HFF-Myc (cell line): Measurements from ENCODE around the gene R3HDM2.

Experiments
- DNase-seq: peaks from one replicate; pipeline ENCODE4 v3.0.0-alpha.2; 2011; ENCODE audit warnings: low read depth; ENCODE audit errors: extremely low read depth
- H3K4me3 ChIP-seq: replicated peaks from 2 replicates; pipeline ENCODE4 v1.5.1; 2011; ENCODE audit warnings: low read depth, mild to moderate bottlenecking, control low read depth, low read length
- TF ChIP-seq, protein P1 (sequence below): IDR thresholded peaks from 2 replicates; pipeline ENCODE4 v1.5.1; 2012; ENCODE audit warnings: mild to moderate bottlenecking, low read depth, low read length, control low read depth; ENCODE audit errors: missing control alignments

The R3HDM2 gene

DNA sequence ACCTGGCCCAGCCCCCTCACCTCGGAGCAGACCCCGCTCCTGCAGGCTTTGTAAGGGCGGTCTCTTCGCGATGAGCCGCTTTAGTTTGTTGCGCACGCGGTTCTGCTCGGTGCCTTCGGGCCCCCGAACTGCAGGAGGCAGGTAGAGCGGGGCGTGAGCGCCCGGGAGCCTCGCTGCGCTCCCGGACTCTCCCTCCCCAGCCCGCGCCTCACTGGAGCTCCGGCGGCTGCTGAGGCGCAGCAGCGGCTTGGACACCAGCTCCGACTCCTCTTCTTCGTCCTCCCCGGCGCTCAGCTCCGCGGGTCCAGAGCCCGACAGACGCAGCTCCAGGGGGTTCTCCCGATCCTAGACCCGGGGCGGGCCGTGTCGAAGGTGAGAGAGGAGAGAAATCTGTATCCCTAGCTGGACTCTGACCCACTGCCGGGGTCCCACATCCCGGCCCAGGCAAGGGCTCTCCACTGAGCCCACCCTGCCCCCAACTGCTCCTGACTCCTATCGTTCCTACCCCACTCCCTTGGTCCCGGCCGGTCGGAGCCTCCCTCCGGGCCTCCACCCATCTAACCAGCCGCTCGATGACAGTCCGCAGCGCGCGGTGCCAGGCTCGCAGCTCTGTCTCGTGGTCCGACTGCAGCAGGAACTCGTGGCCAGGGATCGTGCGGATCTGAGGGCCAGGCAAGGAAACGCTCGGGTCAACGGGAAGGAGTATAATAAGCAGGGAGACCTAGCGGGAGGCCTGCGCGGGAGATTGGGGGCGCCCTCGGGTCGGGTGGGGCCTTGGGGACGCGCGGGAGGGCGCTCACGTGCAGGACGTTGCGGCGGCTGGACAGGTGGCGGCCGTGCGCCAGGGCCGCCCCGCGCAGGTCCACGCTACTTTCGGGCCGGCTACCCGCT lies 44.7 kb upstream of the R3HDM2 start:
- no peak for DNase-seq

DNA sequence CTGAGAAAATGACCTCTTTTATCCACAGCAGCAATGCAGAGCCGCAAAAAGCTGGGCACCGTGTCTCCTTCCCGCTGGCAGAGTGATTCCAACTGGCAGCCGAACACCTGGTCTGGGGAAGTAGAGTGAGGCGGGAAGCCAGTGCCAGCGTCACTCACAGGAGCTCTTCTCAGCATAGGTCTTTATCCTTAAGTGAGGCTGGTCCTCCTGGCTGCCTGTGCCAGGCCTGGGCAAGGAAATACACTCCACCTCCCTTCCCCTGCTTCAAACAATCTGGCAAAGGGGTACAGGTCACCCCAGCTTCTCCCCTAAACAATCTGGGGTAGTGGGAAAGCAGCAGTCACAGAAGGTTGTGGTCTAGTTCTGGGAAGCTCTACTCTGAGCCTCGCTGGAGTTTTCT lies 44.0 kb upstream of the R3HDM2 start:
- TF ChIP-seq, protein P1, sequence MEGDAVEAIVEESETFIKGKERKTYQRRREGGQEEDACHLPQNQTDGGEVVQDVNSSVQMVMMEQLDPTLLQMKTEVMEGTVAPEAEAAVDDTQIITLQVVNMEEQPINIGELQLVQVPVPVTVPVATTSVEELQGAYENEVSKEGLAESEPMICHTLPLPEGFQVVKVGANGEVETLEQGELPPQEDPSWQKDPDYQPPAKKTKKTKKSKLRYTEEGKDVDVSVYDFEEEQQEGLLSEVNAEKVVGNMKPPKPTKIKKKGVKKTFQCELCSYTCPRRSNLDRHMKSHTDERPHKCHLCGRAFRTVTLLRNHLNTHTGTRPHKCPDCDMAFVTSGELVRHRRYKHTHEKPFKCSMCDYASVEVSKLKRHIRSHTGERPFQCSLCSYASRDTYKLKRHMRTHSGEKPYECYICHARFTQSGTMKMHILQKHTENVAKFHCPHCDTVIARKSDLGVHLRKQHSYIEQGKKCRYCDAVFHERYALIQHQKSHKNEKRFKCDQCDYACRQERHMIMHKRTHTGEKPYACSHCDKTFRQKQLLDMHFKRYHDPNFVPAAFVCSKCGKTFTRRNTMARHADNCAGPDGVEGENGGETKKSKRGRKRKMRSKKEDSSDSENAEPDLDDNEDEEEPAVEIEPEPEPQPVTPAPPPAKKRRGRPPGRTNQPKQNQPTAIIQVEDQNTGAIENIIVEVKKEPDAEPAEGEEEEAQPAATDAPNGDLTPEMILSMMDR: no peak
- H3K4me3 ChIP-seq: no peak overlapping the region; the same call in 1 of the 2 replicates
- DNase-seq: no peak

More for the DNA sequence above, 44.7 kb upstream of the R3HDM2 start:
- TF ChIP-seq, protein P1: no peak
- peak overlapping the region; percentile 34 for H3K4me3 ChIP-seq

DNA sequence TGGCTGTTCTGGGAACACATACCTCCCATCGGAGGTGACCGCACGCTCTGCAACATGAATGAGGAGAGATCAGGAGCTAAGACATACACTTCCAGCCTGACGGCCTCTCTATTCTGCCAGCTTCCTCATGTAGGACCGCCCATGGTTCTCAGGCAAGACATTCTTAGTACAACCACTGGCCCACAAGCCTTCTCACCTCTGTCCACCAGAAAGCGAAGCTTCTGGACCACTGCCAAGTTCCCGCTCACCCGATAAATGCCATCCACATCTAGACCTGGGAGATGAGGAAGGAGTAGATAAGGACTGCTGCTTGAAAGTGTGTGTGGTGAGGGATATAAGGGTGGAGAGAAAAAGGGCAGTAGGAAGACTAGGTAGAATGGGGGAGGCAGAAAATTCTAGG lies 43.6 kb upstream of the R3HDM2 start:
- no peak overlapping the region for H3K4me3 ChIP-seq
- TF ChIP-seq, protein P1: no peak
- DNase-seq: no peak

DNA sequence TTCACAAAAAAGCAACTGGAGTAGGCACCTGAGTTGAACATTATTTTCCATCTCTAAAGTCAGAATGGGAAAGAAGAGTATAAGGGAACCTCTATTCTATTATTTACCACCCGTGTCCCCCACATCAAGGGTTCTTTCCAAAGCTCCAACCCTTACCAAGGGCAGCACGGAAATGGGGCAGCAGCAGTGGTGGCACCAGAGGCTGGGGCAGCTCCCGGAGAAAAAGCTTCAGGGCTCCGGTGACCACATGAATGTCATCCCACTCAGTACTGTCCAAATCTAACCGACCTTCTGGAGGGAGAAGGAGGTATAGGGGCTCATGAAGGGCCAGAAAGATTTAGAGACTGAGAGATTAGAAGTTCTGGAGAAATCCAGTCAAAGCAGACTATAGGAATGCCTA lies 43.0 kb upstream of the R3HDM2 start:
- TF ChIP-seq, protein P1: no peak
- H3K4me3 ChIP-seq: no peak overlapping the region
- no peak for DNase-seq

DNA sequence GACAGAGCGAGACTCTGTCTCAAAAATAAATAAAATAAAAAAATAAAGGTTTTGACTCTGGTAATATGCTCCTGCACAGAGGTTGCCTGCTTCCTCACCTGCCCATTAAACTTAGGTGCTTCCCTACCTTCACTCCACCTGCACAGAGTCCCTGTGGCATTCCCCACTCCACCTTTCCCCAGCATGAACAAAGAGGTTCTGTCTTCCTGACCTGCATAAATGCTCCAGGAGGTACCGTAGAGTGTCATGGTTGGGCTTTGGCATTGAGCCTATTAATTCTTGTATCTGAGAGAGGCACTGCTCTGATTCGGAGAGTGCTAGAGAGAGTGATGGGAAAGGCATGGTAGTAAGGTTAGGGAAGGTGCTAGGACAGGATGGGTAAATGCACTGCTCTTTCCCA lies 42.5 kb upstream of the R3HDM2 start:
- DNase-seq: no peak
- TF ChIP-seq, protein P1: no peak
- H3K4me3 ChIP-seq: no peak overlapping the region

DNA sequence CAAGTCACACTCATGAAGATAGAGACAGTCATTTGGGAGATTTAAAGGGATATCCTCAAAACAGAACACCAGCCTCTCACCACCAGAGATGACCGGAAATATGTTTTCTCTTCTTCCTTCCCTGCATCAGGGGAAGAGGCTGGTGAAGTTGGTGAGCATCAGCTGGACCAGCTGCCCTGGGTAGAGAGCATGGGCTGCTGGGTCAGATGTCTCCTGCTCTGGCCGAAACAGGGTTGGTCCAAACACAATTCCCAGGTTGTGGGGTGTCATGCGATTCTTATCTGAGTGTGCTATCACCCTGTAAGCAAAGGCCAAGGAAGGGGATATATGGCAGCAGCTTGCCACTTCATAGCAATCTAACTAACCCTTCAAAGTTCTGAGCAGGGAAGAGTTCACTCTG lies 41.5 kb upstream of the R3HDM2 start:
- H3K4me3 ChIP-seq: no peak overlapping the region
- TF ChIP-seq, protein P1: no peak
- no peak for DNase-seq

DNA sequence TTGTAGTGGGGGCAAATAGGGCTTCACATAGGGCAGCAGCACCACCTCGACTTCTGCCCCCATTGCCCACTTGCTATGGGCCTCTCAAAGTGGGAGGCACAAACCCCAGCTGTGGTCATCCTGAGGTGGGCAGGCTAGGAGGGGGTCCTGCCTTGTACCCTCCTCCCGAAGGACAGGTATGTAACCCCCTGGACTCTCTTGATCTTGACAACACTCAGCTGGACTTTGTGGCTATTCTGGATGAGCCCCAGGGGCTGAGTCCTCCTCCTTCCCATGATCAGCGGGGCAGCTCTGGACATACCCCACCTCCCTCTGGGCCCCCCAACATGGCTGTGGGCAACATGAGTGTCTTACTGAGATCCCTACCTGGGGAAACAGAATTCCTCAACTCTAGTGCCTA lies 40.8 kb upstream of the R3HDM2 start:
- DNase-seq: no peak
- H3K4me3 ChIP-seq: no peak overlapping the region
- TF ChIP-seq, protein P1: no peak
